Measurements from ENCODE around the gene EDDM3A. TPM values are rescaled to one million over a fixed set of nuclear protein-coding genes. Genes with fewer than 3 reads are reported as not detected.
"Not testable (repeated sequence)": the region's sequence is repeated elsewhere in the genome, so short reads cannot be mapped to it uniquely, and the experiment has no call there.

Gene EDDM3A
- total RNA-seq, 1 donor from 2014 or later: not detected

GRCh38 chr14:20699931-20700330, 45.8 kb upstream of the EDDM3A start:
- no peak overlapping the region for H3K27ac ChIP-seq (replicated peaks)
- H3K4me3 ChIP-seq: no peak overlapping the region
- DNase-seq: no peak
- H3K27me3 ChIP-seq (ENCODE audit: low read depth): no peaks in the 10 kb centered on the region
- no peak for TF ChIP-seq CTCF (IDR thresholded peaks at IDR 0.05; ENCODE audit: borderline replicate concordance)
- H3K4me1 ChIP-seq: peaks cover 5% of the 10 kb centered on the region
- H3K36me3 ChIP-seq: no peaks in the 10 kb centered on the region
- no peaks in the 10 kb centered on the region for H3K9me3 ChIP-seq (replicated peaks)
- intact Hi-C loops (cut with micrococcal nuclease): loop anchor here (5.0 kb wide), 2 partner anchors 157 to 172 kb away; no protein-coding TSS in a partner anchor

- H3K36me3 ChIP-seq; H3K4me1 ChIP-seq; intact Hi-C loops (cut with micrococcal nuclease); H3K27ac ChIP-seq (replicated peaks); H3K9me3 ChIP-seq (replicated peaks); H3K27me3 ChIP-seq (ENCODE audit: low read depth); DNase-seq; H3K4me3 ChIP-seq: not testable (repeated sequence)
Measured at GRCh38 chr14:20700965-20701364, 44.7 kb upstream of the EDDM3A start.

DNA sequence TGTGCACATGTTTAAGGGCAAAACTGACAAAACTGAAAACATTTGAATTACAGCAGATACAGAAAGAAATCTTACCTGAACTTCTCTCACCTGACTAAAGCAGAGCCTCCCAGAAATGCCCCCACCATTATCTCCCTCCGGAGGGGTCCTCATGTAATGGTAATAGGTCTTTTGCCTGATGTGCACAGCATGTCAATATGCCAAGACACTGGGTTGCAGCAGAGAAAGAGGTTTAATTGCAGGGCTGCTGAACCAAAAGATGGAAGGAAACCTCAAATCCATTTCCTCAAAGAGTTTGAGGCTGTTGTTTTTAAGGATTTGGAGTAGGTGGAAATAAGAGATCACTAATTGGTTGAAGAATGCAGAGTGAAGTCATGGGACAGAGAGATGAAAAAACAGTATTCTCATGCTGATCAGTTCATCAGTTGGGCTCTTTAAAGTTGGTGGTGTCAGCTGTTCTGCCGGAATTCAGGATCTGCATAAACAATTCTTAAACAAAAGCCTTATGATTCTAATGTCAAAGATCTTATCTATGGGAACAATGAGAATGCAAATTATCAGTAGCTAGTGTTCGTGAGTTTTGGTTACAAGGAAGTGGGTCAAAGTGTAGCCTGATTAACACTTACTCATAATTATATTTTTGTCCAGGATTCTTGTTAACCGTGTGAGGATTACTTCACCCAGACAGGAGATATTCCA, 38.9 kb upstream of the EDDM3A start:
- intact Hi-C loops (cut with micrococcal nuclease): no loop called here
- H3K4me3 ChIP-seq: no peak overlapping the region

GRCh38 chr14:20707622-20708021, 38.1 kb upstream of the EDDM3A start:
- Histone ChIP-seq H3K27ac (replicated peaks) (peak overlapping the region; percentile 68), H3K4me3 (no peak overlapping the region), H3K9me3 (replicated peaks) (no peaks in the 10 kb centered on the region), H3K36me3 (no peaks in the 10 kb centered on the region), H3K4me1 (no peaks in the 10 kb centered on the region), H3K27me3 (ENCODE audit: low read depth) (no peaks in the 10 kb centered on the region)
- intact Hi-C loops (cut with micrococcal nuclease): no loop called here
- no peak for TF ChIP-seq CTCF (IDR thresholded peaks at IDR 0.05; ENCODE audit: borderline replicate concordance)
- DNase-seq: no peak

More for the DNA sequence above, 38.9 kb upstream of the EDDM3A start:
- H3K27ac ChIP-seq (replicated peaks): peak overlapping the region; percentile 68
- no peak for TF ChIP-seq CTCF (IDR thresholded peaks at IDR 0.05; ENCODE audit: borderline replicate concordance)
- no peaks in the 10 kb centered on the region for H3K36me3 ChIP-seq
- H3K27me3 ChIP-seq (ENCODE audit: low read depth): no peaks in the 10 kb centered on the region
- DNase-seq: no peak
- H3K4me1 ChIP-seq: no peaks in the 10 kb centered on the region
- H3K9me3 ChIP-seq (replicated peaks): no peaks in the 10 kb centered on the region

GRCh38 chr14:20711261-20711660, 34.4 kb upstream of the EDDM3A start:
- H3K9me3 ChIP-seq (replicated peaks): no peaks in the 10 kb centered on the region
- no peak for TF ChIP-seq CTCF (IDR thresholded peaks at IDR 0.05; ENCODE audit: borderline replicate concordance)
- H3K4me1 ChIP-seq: no peaks in the 10 kb centered on the region
- no peak overlapping the region for H3K4me3 ChIP-seq
- H3K27ac ChIP-seq (replicated peaks): no peak overlapping the region
- DNase-seq: no peak
- intact Hi-C loops (cut with micrococcal nuclease): no loop called here
- H3K27me3 ChIP-seq (ENCODE audit: low read depth): peaks cover 12% of the 10 kb centered on the region
- no peaks in the 10 kb centered on the region for H3K36me3 ChIP-seq

DNA sequence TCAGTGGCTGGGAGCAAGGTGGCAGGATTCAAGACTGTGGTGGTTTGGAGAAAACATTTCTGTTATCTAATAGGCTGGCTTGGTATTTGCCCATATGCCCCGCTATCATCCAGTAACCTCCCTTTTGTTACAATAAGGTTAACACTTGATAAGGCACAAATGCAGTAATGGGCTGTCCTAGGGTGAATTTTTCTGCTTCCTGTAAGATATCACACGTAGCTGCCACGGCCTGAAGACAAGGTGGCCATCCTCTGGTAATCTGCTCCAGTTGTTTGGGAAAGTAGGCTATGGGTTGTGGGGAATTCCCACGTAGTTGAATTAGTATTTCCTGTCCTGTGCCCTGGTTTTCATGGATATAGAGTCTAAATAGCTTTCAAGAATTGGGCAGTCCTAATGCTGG, 34.0 kb upstream of the EDDM3A start:
- H3K9me3 ChIP-seq (replicated peaks): no peaks in the 10 kb centered on the region
- no peak for TF ChIP-seq CTCF (IDR thresholded peaks at IDR 0.05; ENCODE audit: borderline replicate concordance)
- no peaks in the 10 kb centered on the region for H3K36me3 ChIP-seq
- H3K4me1 ChIP-seq: no peaks in the 10 kb centered on the region
- H3K27ac ChIP-seq (replicated peaks): no peak overlapping the region
- DNase-seq: no peak
- H3K4me3 ChIP-seq: no peak overlapping the region
- H3K27me3 ChIP-seq (ENCODE audit: low read depth): peaks cover 13% of the 10 kb centered on the region
- intact Hi-C loops (cut with micrococcal nuclease): no loop called here
